Skeletal muscle tissue (tissue), 4 donors: ENCODE measurements around the gene STKLD1. TPM values are rescaled to one million over a fixed set of nuclear protein-coding genes. Genes with fewer than 3 reads are reported as not detected.

Experiments
- H3K27ac ChIP-seq: one replicate; pipeline ENCODE4 v1.7.0; 2013; ENCODE audit warnings: mild to moderate bottlenecking, low read depth, low read length, inconsistent platforms
- H3K27me3 ChIP-seq, 3 donors: one replicate each; pipeline ENCODE4 v1.7.0; 2013; ENCODE audit warnings: low read length in 3 of 3; ENCODE audit not compliant: control insufficient read depth in 3 of 3, insufficient read depth in 3 of 3
- H3K36me3 ChIP-seq, 3 donors: one replicate each; pipeline ENCODE4 v1.7.0; 2013; ENCODE audit warnings: low read length in 3 of 3; ENCODE audit not compliant: control insufficient read depth in 3 of 3, insufficient read depth in 3 of 3
- H3K4me1 ChIP-seq, 3 donors: one replicate each; pipeline ENCODE4 v1.7.0; 2013; ENCODE audit warnings: low read length in 3 of 3, mild to moderate bottlenecking in 3 of 3; ENCODE audit not compliant: control insufficient read depth in 3 of 3, insufficient read depth in 3 of 3
- H3K4me3 ChIP-seq, 3 donors: one replicate each; pipeline ENCODE4 v1.7.0; 2013; ENCODE audit warnings: low read length in 3 of 3
- H3K9ac ChIP-seq, 3 donors: one replicate each; pipeline ENCODE4 v1.7.0; 2013; ENCODE audit warnings: low read length in 3 of 3, mild to moderate bottlenecking in 3 of 3, moderate library complexity in 2 of 3, low read depth in 1 of 3
- H3K9me3 ChIP-seq, 3 donors: one replicate each; pipeline ENCODE4 v1.7.0; 2013; ENCODE audit warnings: low read length in 3 of 3; ENCODE audit not compliant: control insufficient read depth in 3 of 3
- total RNA-seq: library from RNA; depleted of rRNA; stranded (reverse); fragments of >200 nt; gene quantifications from one replicate; pipeline ENCODE4 v1.2.3, GENCODE V29; 2014
- donor health status: Osteomylitis.

The STKLD1 gene
- total RNA-seq, 1 donor from 2014 or later, result 1.0 TPM

- peaks cover 24 to 34% (median 24%) of the 10 kb centered on the region in 3 donors for H3K36me3 ChIP-seq
- H3K27ac ChIP-seq, result no peak overlapping the region
- no peaks in the 10 kb centered on the region for H3K9me3 ChIP-seq
- no peak overlapping the region for H3K9ac ChIP-seq
- no peaks in the 10 kb centered on the region for H3K27me3 ChIP-seq
- H3K4me1 ChIP-seq, result peaks cover 19 to 33% (median 21%) of the 10 kb centered on the region in 3 donors
- H3K4me3 ChIP-seq, result no peak overlapping the region
Observed at GRCh38 chr9:133403766-133404453, 27.7 kb downstream of the STKLD1 start.

GRCh38 chr9:133404454-133405002, 28.4 kb downstream of the STKLD1 start:
- Histone ChIP-seq H3K27me3 (no peaks in the 10 kb centered on the region), H3K27ac (no peak overlapping the region), H3K4me3 (no peak overlapping the region), H3K4me1 (peaks cover 19 to 33% (median 21%) of the 10 kb centered on the region in 3 donors), H3K9me3 (no peaks in the 10 kb centered on the region), H3K9ac (no peak overlapping the region), H3K36me3 (peaks cover 24 to 35% (median 24%) of the 10 kb centered on the region in 3 donors)

- Histone ChIP-seq H3K4me3 (no peak overlapping the region), H3K27ac (peak overlapping the region; percentile 74), H3K27me3 (no peaks in the 10 kb centered on the region), H3K9ac (peak overlapping the region in 1 of 3 donors; percentile 16), H3K9me3 (no peaks in the 10 kb centered on the region), H3K36me3 (peaks cover 30 to 41% (median 36%) of the 10 kb centered on the region in 3 donors), H3K4me1 (peaks cover 19 to 33% (median 21%) of the 10 kb centered on the region in 3 donors)
Observed at GRCh38 chr9:133405508-133406438, 29.6 kb downstream of the STKLD1 start.

DNA sequence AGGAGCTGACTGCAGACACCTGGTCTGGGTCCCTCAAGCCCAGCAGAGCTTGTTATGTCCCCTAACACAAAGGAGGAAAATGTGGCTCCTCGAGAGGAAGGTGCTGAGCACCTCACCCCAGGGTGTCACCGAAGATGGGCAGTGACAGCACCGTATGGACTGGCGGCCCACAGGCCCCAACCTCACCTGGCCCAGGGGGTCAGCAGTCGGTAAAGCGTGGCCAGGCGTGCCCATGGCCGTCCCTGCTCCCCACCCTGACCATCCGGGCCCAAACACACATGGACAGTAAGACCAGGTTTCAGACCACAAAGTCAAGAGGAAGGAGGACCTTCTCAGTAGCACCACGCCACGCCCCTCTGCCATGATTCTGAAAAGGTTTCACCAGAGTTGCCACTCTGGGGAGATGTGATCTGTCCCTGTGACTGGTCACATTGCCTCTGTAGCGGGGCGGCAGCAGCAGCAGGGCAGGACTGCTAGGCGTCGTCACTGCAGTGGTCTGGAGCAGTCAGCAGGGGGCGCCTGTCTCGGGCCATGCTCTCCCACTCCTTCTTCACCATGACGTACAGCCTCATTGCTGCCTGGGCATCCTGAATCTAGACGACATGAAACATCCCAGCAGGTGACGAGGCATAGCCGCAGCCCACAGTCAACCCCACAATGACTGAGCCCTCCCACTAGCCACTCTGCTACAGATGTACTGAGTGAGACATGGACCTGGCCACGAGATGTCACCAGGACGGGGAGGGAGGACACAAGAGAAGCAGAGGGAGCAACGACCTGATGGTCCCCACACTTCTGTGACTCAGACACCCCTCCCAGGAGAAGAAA, 30.5 kb downstream of the STKLD1 start:
- Histone ChIP-seq H3K4me3 (no peak overlapping the region), H3K27me3 (no peaks in the 10 kb centered on the region), H3K27ac (peak overlapping the region; percentile 74), H3K9me3 (no peaks in the 10 kb centered on the region), H3K4me1 (peaks cover 19 to 33% (median 21%) of the 10 kb centered on the region in 3 donors), H3K9ac (peak overlapping the region in 2 of 3 donors; percentile 23 to 33), H3K36me3 (peaks cover 37 to 45% (median 44%) of the 10 kb centered on the region in 3 donors)

- Histone ChIP-seq H3K9me3 (no peaks in the 10 kb centered on the region), H3K4me3 (no peak overlapping the region), H3K9ac (no peak overlapping the region), H3K36me3 (peaks cover 42 to 53% (median 53%) of the 10 kb centered on the region in 3 donors), H3K4me1 (peaks cover 19 to 33% (median 21%) of the 10 kb centered on the region in 3 donors), H3K27me3 (no peaks in the 10 kb centered on the region), H3K27ac (no peak overlapping the region)
Observed at GRCh38 chr9:133408042-133408441, 31.9 kb downstream of the STKLD1 start.

- Histone ChIP-seq H3K9ac (no peak overlapping the region), H3K9me3 (no peaks in the 10 kb centered on the region), H3K36me3 (peaks cover 37 to 46% (median 45%) of the 10 kb centered on the region in 3 donors), H3K4me3 (no peak overlapping the region), H3K4me1 (peaks cover 19 to 29% (median 21%) of the 10 kb centered on the region in 3 donors), H3K27ac (no peak overlapping the region), H3K27me3 (no peaks in the 10 kb centered on the region)
Observed at GRCh38 chr9:133415170-133415569, 39.0 kb downstream of the STKLD1 start.

DNA sequence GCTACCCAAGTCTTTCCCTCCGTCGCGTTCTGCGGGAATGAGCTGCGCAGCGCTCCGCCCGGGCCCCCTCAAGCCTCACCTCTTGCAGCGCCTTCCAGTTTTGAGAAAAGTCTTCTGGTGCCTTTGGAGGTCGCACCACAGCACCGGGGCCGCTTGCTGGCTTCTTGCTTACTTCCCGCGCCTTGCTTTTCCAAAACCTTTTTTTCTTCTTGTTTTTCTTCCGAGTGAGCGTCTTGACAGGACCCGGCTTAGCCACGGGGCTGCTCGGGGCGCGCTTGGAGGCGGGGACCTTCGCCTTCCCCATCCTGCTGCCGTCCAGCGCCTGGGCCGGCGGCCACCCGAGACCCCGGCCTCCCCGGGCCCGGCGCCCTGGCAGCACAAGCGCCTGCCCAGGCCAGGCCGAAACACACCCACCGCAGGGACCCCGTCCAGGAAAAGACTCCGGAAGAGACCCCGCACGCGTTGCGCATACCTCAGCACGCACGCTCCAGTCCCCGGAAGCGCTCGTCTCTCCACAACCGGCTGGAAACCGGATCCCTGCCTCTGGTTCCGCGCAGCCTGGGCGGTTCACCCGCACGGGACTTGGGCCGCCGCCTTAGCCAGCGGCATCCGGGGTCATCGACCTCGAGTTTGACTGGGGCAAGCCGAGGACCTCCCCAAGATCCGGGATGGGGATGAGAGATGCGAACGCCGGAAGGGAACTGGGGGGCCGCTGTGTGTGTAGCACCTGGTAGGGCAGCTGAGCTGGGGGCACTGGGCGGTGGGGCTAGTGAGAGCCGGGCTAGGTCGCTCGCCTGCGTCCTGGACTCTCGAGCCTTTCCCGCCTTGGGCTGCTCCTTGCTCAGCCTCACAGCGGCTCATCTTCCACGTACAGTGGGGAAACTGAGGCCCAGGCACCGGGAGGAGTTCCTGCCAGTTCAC, 41.6 kb downstream of the STKLD1 start, which contains the start of gene REXO4:
TSS of gene REXO4 (minus strand) at position 470 of the 921 bp plus-strand sequence. CDS start at position 304, 166 bp downstream.
- H3K27me3 ChIP-seq, result no peaks in the 10 kb centered on the region
- H3K27ac ChIP-seq, result peak within 1 kb of the TSS; percentile 85
- H3K9me3 ChIP-seq, result no peaks in the 10 kb centered on the region
- H3K36me3 ChIP-seq, result peaks cover 16 to 23% (median 23%) of the 10 kb centered on the region in 3 donors
- peak within 1 kb of the TSS; percentile 89 to 93 (median 90) for H3K4me3 ChIP-seq
- peaks cover 19 to 29% (median 21%) of the 10 kb centered on the region in 3 donors for H3K4me1 ChIP-seq
- H3K9ac ChIP-seq, result peak within 1 kb of the TSS; percentile 81 to 94 (median 90)

DNA sequence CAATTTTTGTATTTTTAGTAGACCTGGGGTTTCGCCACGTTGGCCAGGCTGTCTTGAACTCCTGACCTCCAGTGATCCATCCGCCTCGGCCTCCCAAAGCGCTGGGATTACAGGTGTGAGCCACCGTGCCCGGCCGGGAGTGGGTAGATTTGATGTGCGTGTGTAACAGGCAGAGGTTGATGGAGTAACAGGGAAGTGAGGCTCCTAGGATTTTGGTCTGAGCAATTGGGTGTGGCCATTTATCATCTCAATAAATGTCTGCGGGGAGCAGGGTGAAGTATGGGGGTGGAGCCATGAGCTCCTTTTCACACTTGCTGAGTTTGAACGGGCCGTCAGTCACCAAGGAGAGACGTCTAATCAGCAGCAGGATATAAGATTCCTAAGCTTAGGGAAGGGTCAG, 42.8 kb downstream of the STKLD1 start:
- H3K9me3 ChIP-seq, result no peaks in the 10 kb centered on the region
- H3K4me3 ChIP-seq, result peak overlapping the region in 1 of 3 donors; percentile 89
- H3K27me3 ChIP-seq, result no peaks in the 10 kb centered on the region
- H3K4me1 ChIP-seq, result peaks cover 19 to 29% (median 21%) of the 10 kb centered on the region in 3 donors
- H3K36me3 ChIP-seq, result peaks cover 11 to 12% (median 12%) of the 10 kb centered on the region in 3 donors
- peak overlapping the region in 1 of 3 donors; percentile 94 for H3K9ac ChIP-seq
- H3K27ac ChIP-seq, result no peak overlapping the region
